ENCODE results near the gene TTC38.
A peak's percentile ranks its signal among the peaks of the same experiment; 100 is the strongest.

Gene TTC38

DNA sequence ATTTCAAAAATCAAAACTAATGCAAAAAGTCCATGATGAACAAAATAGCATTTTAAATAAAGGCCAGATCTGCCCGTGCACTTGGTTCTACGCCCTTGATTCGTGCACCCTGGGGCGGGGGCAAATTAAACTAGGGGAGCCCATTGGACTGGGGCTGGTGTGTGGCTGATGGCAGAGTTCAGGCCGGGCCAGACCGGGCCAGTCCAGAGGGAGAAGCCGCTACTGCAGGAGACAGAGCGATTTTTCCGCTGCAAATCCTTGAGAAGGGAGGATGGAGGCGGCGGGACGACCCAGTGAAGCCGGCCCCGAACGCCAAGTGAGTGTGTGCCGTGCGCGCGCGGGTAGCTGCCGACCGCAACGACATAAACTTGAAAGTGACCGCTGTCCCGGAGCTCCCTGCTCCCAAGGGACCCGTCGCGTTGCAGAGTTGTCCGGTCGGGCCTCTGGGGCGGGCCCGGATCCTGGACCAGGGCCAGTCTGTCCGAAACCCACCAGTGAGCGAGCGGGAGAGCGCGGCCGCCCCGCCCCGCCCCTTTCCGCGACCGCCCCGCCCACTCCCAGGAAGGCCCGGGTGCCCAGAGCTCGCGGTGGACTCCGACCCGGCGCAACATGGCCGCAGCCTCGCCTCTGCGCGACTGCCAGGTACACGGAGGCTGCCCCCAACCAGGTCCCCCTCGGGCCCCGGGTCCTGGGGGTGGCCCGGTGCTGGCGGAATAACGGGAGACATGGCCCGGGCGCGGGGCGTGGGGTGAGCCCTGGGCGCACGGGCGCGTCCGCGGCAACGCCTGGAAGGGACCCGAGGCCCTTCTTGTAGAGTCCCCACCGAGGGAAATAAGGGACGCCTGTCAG is at the start of gene TTC38:
TTC38 (plus strand) TSS at position 578 of the 849 bp plus-strand sequence; CDS start at position 610, 32 bp downstream.
- no peak within 1 kb of the TSS for H3K27ac Mint-ChIP-seq
- ATAC-seq (peak; percentile 66), DNase-seq (peak; percentile 59)
- peaks cover 12% of the 10 kb centered on the region for H3K4me1 Mint-ChIP-seq
- no peaks in the 10 kb centered on the region for H3K36me3 Mint-ChIP-seq (ENCODE audit: low read depth)
- peaks cover 9% of the 10 kb centered on the region for H3K9me3 Mint-ChIP-seq
- peaks cover 23% of the 10 kb centered on the region for H3K27me3 Mint-ChIP-seq
- H3K4me3 Mint-ChIP-seq: peak within 1 kb of the TSS; percentile 81

DNA sequence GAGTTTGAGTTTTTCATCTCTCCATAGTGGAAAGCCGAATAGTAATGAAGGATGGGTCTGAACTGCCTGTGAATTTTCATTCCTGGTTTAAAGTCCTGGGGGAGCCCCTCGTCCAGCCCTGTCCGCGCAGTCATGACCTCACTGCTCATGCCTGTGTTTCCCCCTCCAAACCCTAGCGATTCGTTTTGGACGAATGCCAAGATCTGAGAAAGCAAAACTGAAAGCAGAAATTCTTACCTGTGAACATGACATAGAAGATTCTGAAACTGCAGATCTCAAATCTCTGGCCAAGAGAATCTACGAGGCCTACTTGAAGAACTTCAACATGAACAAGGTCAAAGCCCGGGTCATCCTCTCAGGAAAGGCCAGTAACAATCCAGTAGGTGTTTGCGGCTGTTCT is 48.2 kb upstream of the TTC38 start:
- Mint-ChIP-seq H3K27me3 (no peaks in the 10 kb centered on the region), H3K27ac (no peak overlapping the region), H3K4me3 (no peak overlapping the region), H3K36me3 (ENCODE audit: low read depth) (peaks cover 17% of the 10 kb centered on the region), H3K9me3 (no peaks in the 10 kb centered on the region), H3K4me1 (peaks cover 9% of the 10 kb centered on the region)
- ATAC-seq (no peak), DNase-seq (no peak)

DNA sequence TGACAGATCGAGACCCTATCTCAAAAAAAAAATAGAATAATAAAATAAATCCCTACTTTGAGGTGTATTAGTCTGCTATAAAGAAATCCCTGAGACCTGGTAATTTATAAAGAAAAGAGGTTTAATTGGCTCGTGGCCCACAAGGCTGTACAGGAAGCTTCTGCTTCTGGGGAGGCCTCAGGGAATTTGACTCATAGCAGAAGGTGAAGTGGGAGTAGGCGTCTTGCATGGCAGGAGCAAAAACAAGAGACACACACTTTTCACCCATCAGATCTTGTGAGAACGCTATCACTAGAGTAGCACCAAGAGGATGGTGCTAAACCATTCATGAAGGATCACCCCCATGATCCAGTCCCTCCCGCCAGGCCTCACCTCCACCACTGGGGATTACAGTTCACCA is 46.9 kb upstream of the TTC38 start:
- H3K27me3 Mint-ChIP-seq: no peaks in the 10 kb centered on the region
- peaks cover 9% of the 10 kb centered on the region for H3K4me1 Mint-ChIP-seq

DNA sequence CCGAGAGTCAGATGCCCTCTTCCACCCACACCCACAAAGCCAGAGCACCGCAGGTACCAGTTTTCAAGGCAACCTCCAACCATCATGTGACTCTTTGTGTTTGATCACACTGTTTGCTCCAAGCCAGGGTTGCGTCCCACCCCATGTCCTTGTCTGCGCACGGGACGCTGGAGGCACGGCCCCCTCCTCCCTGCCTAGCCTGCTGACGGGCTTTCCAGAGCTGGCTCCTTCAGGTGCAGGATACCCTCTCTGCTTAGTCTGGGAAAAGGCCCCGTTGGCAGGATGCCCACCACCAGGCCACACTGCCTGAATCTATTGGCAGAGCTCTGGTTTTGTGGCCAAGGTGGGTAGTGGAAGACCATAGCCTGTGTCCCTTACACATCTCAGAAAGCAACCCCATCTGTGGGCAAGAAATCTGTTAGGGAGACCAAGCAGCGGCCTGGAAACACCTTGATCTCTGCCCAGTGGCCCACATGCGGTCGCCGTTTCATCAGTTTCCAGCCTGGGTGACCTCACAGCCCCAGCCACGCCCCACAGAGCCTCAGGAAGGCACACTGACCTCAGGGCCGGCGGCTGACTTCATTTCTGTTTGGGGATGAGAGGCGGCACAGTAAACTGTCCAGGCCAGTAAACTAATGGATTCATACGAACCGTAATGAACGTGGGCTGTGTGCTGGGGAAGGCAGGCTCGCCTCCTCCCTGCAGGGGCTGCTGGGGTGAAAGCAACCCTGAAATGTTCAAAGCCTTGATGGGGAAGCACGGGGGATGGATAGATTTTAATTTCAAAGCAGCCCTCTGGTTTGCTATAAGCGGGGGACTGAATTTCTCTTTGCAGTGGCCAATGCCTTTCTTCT is 43.5 kb upstream of the TTC38 start:
- Mint-ChIP-seq H3K27ac (no peak overlapping the region), H3K4me3 (no peak overlapping the region), H3K4me1 (peaks cover 9% of the 10 kb centered on the region), H3K27me3 (no peaks in the 10 kb centered on the region), H3K9me3 (no peaks in the 10 kb centered on the region), H3K36me3 (ENCODE audit: low read depth) (peaks cover 12% of the 10 kb centered on the region)
- ATAC-seq (no peak), DNase-seq (no peak)

More for the DNA sequence above, 46.9 kb upstream of the TTC38 start:
- peak overlapping the region; percentile 80 for H3K27ac Mint-ChIP-seq
- no peak overlapping the region for H3K4me3 Mint-ChIP-seq
- H3K36me3 Mint-ChIP-seq (ENCODE audit: low read depth): peaks cover 14% of the 10 kb centered on the region
- no peaks in the 10 kb centered on the region for H3K9me3 Mint-ChIP-seq
- DNase-seq (no peak), ATAC-seq (peak; percentile 52)

DNA sequence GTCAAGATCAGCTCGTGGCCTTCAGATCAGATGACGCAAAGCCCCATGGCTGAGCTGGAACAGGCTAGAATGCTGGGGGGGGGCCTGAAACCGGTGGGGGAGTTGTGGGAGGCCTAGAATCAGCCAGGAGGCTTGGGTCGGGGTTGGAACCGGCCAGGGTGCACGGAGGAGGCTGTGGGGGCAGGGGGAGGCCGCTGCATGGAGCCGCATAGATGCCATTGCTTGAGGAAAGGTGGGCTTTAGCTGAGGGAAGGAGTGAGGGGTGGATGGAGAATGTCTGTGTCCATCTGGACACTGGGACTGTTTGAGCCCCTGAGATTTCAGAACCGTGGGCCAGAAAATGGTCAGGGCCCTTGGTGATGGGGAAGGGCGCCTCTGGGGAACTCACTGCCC is 42.9 kb upstream of the TTC38 start:
- DNase-seq: no peak
- Mint-ChIP-seq H3K4me1 (peaks cover 5% of the 10 kb centered on the region), H3K27ac (no peak overlapping the region), H3K36me3 (ENCODE audit: low read depth) (peaks cover 8% of the 10 kb centered on the region), H3K9me3 (no peaks in the 10 kb centered on the region), H3K4me3 (no peak overlapping the region), H3K27me3 (no peaks in the 10 kb centered on the region)
- no peak for ATAC-seq

DNA sequence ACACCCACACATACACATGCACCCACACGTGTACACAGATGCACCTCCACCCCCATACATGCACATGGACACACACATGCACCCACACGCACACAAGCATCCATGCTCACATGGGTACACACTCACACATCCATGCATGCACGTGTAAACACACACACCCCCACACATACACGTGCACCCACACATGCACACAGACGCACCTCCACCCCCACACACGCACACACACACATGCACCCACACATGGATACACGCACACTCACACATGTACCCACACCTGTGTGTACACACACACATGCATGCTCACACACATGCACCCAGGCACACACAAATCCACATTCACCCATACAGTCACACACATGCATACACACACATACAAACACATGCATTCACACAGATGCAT is 42.2 kb upstream of the TTC38 start:
- H3K27ac Mint-ChIP-seq: no peak overlapping the region
- no peaks in the 10 kb centered on the region for H3K9me3 Mint-ChIP-seq
- no peak overlapping the region for H3K4me3 Mint-ChIP-seq
- H3K27me3 Mint-ChIP-seq: no peaks in the 10 kb centered on the region
- ATAC-seq: no peak
- DNase-seq: no peak
- H3K36me3 Mint-ChIP-seq (ENCODE audit: low read depth): peaks cover 6% of the 10 kb centered on the region
- H3K4me1 Mint-ChIP-seq: peaks cover 5% of the 10 kb centered on the region

DNA sequence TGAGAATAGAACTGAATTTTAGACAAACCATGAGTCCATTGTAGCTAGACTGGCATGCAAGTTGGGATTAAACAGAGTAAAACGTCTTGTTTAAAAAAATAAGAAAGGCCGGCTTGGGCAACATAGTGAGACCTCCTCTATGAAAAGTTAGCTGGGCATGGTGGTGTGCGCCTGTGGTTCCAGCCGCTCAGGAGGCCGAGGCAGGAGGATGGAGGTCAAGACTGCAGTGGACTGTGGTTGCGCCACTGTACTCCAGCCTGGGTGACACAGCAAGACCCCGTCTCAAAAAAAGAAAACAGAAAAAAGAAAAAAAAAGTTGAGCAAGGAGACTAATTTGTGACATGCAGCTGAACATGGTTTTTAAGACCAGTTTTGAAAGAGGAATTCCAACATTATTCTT is 41.2 kb upstream of the TTC38 start:
- Mint-ChIP-seq H3K27ac (no peak overlapping the region), H3K27me3 (no peaks in the 10 kb centered on the region), H3K9me3 (no peaks in the 10 kb centered on the region), H3K36me3 (ENCODE audit: low read depth) (peaks cover 1% of the 10 kb centered on the region), H3K4me3 (no peak overlapping the region), H3K4me1 (no peaks in the 10 kb centered on the region)
- no peak for DNase-seq
- ATAC-seq: no peak

DNA sequence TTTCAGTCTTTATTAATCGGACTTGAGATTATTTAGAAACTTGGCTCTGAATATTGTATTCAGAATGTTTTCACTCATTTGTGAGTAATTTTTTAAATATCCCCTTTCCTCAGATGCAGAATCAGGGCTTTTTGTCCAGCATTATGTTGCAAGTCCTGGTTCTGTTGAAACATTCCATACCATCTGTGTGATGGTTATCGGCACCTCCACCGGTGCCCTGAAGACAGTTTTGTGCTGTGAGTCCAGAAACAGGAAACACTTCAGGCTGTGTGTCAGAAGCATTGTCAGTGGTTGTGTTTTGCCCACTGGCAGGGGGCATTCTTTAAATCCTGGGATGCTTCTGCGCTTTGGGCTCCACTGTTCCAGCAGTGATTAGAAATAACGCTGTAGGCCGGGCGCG is 38.1 kb upstream of the TTC38 start:
- DNase-seq: no peak
- Mint-ChIP-seq H3K36me3 (ENCODE audit: low read depth) (peaks cover 1% of the 10 kb centered on the region), H3K9me3 (no peaks in the 10 kb centered on the region), H3K27me3 (no peaks in the 10 kb centered on the region), H3K4me1 (no peaks in the 10 kb centered on the region), H3K4me3 (no peak overlapping the region), H3K27ac (no peak overlapping the region)
- no peak for ATAC-seq

DNA sequence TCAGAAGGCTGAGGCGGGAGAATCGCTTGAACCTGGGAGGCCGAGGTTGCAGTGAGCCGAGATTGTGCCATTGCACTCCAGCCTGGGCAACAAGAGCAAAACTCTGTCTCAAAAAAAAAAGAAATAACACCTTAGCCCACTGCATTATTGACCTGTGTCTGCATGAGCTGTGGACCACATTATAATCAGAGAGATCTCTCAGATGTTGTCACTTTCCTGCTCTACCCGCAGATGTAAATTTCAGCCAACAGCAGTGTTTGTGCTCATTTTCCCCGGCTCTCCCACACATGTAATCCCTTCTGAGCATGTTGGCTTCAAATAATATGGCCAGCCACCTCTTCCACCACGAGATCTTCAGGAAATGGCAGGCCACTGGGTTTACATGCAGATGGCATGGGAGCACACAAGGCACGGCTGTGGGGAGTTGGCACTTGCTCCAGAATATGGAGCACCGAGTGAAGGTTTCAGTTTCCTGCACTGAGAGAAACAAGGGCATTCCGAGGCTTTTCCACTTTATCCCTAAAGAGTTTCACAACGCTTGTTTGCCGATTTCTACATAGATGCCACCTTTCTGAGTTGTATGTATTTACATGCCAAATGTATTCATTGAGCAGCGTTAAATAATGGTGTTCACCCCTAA is 37.4 kb upstream of the TTC38 start:
- Mint-ChIP-seq H3K27ac (no peak overlapping the region), H3K4me1 (no peaks in the 10 kb centered on the region)

DNA sequence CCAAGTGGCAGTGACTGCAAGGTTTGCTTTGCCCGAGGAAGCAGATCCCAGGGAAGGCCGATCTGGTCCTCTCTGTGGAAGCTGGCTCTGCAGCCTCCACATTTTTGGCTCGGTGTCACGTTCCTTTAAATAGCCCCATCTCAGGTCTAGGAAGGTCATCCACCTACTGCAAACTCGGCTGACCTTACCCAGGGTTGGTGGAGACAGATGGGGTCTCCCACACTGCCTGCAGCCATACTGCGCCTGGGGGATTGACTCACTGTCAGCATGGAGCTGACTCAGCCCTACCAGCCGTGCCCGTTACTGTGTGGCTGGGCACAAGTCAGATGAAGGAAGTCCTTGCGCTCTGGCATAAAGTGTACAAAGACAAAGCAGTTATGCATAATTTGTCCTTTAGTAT is 34.6 kb upstream of the TTC38 start:
- ATAC-seq: no peak

More for the DNA sequence above, 37.4 kb upstream of the TTC38 start:
- ATAC-seq: no peak
- Mint-ChIP-seq H3K4me3 (no peak overlapping the region), H3K27me3 (no peaks in the 10 kb centered on the region), H3K9me3 (no peaks in the 10 kb centered on the region), H3K36me3 (ENCODE audit: low read depth) (peaks cover 1% of the 10 kb centered on the region)
- no peak for DNase-seq

DNA sequence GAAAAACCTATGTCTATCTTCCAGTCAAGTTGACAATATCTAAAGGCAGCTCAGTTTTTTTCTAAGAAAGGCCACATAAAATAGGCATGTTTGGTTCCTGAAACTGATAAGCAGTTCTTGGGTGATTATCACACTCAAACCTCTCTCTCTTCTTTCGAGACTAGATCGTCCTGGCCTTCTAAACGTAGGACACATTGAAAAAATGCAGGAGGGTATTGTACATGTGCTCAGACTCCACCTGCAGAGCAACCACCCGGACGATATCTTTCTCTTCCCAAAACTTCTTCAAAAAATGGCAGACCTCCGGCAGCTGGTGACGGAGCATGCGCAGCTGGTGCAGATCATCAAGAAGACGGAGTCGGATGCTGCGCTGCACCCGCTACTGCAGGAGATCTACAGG is 32.8 kb upstream of the TTC38 start:
- Mint-ChIP-seq H3K9me3 (no peaks in the 10 kb centered on the region), H3K4me1 (peaks cover 6% of the 10 kb centered on the region), H3K27ac (no peak overlapping the region), H3K36me3 (ENCODE audit: low read depth) (peaks cover 4% of the 10 kb centered on the region), H3K27me3 (no peaks in the 10 kb centered on the region), H3K4me3 (no peak overlapping the region)
- no peak for DNase-seq
- ATAC-seq: no peak

More for the DNA sequence above, 34.6 kb upstream of the TTC38 start:
- DNase-seq: no peak
- peaks cover 4% of the 10 kb centered on the region for H3K36me3 Mint-ChIP-seq (ENCODE audit: low read depth)
- no peaks in the 10 kb centered on the region for H3K27me3 Mint-ChIP-seq
- H3K27ac Mint-ChIP-seq: no peak overlapping the region
- no peaks in the 10 kb centered on the region for H3K9me3 Mint-ChIP-seq
- H3K4me1 Mint-ChIP-seq: no peaks in the 10 kb centered on the region
- H3K4me3 Mint-ChIP-seq: no peak overlapping the region

DNA sequence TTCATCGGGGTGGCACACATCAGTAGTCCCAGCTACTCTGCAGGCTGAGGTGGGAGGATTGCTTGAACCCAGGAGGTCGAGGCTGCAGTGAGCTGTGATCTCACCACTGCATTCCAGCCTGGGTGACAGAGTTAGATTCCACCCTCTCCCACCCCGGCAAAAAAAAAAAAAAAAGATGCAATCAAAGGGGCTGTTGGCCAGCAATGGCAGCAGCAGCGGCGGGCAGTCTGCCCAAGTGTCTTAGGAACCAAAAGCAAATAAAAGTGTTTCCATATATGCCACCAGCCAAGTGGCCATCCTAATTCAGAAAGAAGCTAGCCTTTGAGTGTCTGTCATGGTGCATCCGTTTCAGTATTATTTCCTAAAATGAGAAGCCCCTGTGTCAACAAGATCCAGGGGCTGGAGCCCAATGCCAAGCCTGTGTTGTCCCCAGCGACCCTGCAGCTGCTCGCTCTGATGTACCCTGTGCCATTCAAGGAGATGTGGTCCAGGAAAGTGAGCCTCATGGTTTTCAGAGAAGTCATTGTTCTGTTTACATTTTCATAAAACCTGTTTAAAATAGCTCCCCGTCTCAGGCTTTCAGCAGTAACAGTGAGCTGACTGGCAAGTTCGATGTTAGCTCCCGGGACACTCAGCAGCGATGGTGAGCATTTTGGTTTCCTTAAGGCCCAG is 30.2 kb upstream of the TTC38 start:
- Mint-ChIP-seq H3K9me3 (no peaks in the 10 kb centered on the region), H3K27me3 (no peaks in the 10 kb centered on the region), H3K27ac (no peak overlapping the region), H3K4me3 (no peak overlapping the region), H3K36me3 (ENCODE audit: low read depth) (peaks cover 2% of the 10 kb centered on the region), H3K4me1 (peaks cover 14% of the 10 kb centered on the region)
- no peak for ATAC-seq
- DNase-seq: no peak

DNA sequence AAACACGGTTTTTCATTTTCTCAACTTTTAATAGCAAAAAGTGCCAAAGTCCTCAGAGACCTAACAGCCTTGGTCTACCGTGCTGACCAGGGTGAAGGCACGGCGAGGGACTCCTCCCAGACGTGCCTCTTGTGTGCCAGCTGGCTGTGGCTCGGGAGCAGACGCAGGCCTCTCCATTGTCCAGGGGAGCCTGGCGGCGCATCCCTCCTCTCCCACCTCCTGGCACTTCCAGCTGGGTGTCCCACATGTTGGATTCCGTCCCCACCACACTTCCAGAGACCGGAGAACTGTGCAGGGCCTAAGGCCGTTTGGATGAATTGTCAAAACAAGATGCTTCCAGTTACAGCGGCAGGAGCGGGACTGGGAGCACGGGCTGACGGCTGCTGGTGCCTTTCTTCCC is 29.3 kb upstream of the TTC38 start:
- DNase-seq: no peak
- Mint-ChIP-seq H3K27ac (no peak overlapping the region), H3K9me3 (no peaks in the 10 kb centered on the region), H3K36me3 (ENCODE audit: low read depth) (peaks cover 2% of the 10 kb centered on the region), H3K4me3 (no peak overlapping the region), H3K4me1 (peaks cover 14% of the 10 kb centered on the region), H3K27me3 (no peaks in the 10 kb centered on the region)
- no peak for ATAC-seq
